ENCODE measurements around the gene PEX26. TPM values are rescaled to one million over a fixed set of nuclear protein-coding genes. Genes with fewer than 3 reads are reported as not detected.
"Not testable (repeated sequence)": the region's sequence is repeated elsewhere in the genome, so short reads cannot be mapped to it uniquely, and the experiment has no call there.

PEX26 gene
- total RNA-seq, 3 donors from 2014 or later: 51.3 to 68.3 (median 58.2) TPM

DNA sequence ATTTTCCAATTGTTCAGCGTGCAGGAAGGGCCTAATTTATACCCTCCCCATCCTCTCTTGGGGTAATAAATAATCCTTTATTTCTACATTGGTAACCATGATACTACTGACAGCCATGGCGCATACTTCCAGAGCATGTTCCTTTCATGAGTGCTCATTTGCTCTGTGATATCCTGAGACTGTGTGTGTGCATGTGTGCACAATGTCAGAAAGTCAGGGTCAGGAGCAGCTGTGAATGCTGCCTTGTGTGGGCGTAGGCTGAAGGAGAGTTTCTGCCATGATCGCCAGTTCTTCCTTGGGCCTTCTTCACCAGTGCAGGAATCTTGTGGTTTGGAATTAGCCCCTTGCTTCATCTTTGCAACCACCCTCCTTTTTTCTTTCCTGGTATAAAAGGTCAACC is 43.1 kb downstream of the PEX26 start:
- Mint-ChIP-seq H3K27me3 (ENCODE audit: low read depth) (no peaks in the 10 kb centered on the region), H3K9me3 (no peaks in the 10 kb centered on the region), H3K4me1 (ENCODE audit: low read depth) (peaks cover 8% of the 10 kb centered on the region), H3K36me3 (ENCODE audit: insufficient read depth) (no peaks in the 10 kb centered on the region), H3K4me3 (no peak overlapping the region)
- DNase-seq: no peak
- ATAC-seq: no peak

DNA sequence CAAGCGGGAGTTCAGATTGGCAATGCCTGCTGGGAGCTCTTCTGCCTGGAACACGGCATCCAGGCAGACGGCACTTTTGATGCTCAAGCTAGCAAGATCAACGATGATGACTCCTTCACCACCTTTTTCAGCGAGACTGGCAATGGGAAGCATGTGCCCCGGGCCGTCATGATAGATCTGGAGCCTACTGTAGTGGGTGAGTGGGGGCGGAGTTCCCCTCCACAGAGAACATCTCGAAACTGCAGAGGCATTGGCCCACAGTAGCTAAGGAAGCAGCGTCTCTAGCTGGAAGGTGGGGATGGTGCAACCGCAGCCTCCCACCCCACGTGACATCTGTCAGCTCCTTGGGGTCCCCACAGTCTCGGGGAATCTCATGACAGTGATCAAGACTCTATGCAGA is 43.7 kb downstream of the PEX26 start:
- Mint-ChIP-seq H3K4me3 (no peak overlapping the region), H3K9me3 (no peaks in the 10 kb centered on the region), H3K27me3 (ENCODE audit: low read depth) (no peaks in the 10 kb centered on the region), H3K36me3 (ENCODE audit: insufficient read depth) (peaks cover 4% of the 10 kb centered on the region), H3K4me1 (ENCODE audit: low read depth) (peaks cover 8% of the 10 kb centered on the region)
- DNase-seq (no peak), ATAC-seq (no peak)

DNA sequence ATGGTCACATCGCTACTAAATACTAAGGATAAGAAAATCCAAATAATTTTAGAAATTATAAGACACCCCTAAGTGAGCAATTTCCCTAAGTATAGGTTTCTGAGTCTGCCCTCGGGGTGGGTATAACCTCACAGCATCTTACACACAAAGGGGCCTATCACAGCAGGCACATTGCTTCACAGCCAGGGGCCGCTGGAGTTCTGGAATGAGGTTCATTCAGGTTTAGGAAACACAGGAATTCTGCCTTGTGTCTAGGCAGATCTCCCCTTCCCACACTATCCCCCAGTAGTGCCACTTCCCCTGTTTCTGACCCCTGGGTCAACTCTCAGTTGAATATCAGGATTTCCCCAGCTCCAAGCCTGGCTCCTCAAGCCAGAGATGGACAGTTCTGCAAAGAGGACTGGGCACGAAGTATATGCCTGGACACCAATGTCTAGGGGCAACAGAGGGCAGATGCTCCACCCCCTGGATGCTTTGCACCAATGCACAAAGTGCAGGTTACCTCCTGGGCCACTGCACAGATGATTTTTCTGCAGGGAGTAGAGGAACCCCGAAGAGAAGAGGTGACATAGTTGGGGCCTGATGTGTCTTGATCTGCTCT is 44.3 kb downstream of the PEX26 start:
- H3K4me3 Mint-ChIP-seq: no peak overlapping the region
- DNase-seq: no peak
- peaks cover 8% of the 10 kb centered on the region for H3K36me3 Mint-ChIP-seq (ENCODE audit: insufficient read depth)
- H3K4me1 Mint-ChIP-seq (ENCODE audit: low read depth): peaks cover 8% of the 10 kb centered on the region
- ATAC-seq: no peak
- no peaks in the 10 kb centered on the region for H3K27me3 Mint-ChIP-seq (ENCODE audit: low read depth)
- no peaks in the 10 kb centered on the region for H3K9me3 Mint-ChIP-seq

DNA sequence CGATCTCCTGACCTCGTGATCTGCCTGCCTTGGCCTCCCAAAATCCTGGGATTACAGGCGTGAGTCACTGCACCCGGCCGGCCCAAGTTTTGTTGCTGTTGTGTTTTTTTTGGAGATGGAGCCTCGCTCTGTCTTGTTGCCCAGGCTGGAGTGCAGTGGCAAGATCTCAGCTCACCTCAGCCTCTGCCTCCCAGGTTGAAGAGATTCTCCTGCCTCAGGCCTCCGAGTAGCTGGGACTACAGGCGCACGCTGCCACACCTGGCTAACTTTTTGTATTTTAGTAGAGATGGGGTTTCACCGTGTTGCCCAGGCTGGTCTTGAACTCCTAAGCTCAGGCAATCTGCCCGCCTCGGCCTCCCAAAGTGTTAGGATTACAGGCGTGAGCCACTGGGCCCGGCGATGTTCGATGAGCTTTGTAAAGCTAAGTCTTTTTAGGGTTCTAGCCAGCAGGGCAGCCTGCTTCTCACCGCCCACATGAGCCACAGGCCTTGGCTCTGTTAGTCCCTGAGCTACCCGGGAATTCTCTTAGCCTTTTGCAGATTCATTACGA is 45.8 kb downstream of the PEX26 start:
- H3K36me3 Mint-ChIP-seq (ENCODE audit: insufficient read depth): peaks cover 12% of the 10 kb centered on the region
- not testable (repeated sequence) for H3K4me3 Mint-ChIP-seq; H3K4me1 Mint-ChIP-seq (ENCODE audit: low read depth); H3K27me3 Mint-ChIP-seq (ENCODE audit: low read depth); H3K9me3 Mint-ChIP-seq; ATAC-seq; DNase-seq

DNA sequence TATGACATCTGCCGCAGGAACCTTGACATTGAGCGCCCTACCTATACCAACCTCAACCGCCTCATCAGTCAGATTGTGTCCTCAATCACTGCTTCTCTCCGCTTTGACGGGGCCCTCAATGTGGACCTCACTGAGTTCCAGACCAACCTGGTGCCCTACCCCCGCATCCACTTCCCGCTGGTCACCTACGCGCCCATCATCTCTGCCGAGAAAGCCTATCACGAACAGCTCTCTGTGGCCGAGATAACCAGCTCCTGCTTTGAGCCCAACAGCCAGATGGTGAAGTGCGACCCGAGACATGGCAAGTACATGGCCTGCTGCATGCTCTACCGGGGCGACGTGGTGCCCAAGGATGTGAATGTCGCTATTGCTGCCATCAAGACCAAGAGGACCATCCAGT is 48.8 kb downstream of the PEX26 start:
- ATAC-seq (no peak), DNase-seq (no peak)
- Mint-ChIP-seq H3K27me3 (ENCODE audit: low read depth) (no peaks in the 10 kb centered on the region), H3K4me3 (no peak overlapping the region), H3K36me3 (ENCODE audit: insufficient read depth) (peaks cover 12% of the 10 kb centered on the region), H3K4me1 (ENCODE audit: low read depth) (no peaks in the 10 kb centered on the region), H3K9me3 (no peaks in the 10 kb centered on the region)

DNA sequence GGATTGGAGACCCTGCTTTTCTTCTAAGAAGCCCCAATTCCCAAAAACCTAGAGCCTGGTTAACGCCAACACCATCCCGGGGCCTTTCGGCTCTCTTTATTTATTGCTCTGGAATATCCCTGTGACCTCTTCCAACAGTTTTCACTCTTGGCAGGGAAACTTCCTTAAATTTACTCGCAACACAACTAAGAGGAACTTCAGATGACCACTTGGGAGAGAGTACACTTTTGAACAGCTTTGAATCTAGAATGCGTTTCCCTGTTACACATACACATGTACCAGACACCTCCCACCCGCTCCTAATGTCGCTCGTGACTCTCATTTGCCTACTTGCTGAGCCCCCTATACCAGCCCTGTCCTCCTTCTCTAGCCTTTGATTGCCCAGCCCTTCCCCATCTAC is 52.2 kb downstream of the PEX26 start:
- DNase-seq (no peak), ATAC-seq (no peak)
- no peaks in the 10 kb centered on the region for H3K27me3 Mint-ChIP-seq (ENCODE audit: low read depth)
- H3K36me3 Mint-ChIP-seq (ENCODE audit: insufficient read depth): peaks cover 13% of the 10 kb centered on the region
- H3K4me3 Mint-ChIP-seq: no peak overlapping the region
- no peaks in the 10 kb centered on the region for H3K9me3 Mint-ChIP-seq
- no peaks in the 10 kb centered on the region for H3K4me1 Mint-ChIP-seq (ENCODE audit: low read depth)

DNA sequence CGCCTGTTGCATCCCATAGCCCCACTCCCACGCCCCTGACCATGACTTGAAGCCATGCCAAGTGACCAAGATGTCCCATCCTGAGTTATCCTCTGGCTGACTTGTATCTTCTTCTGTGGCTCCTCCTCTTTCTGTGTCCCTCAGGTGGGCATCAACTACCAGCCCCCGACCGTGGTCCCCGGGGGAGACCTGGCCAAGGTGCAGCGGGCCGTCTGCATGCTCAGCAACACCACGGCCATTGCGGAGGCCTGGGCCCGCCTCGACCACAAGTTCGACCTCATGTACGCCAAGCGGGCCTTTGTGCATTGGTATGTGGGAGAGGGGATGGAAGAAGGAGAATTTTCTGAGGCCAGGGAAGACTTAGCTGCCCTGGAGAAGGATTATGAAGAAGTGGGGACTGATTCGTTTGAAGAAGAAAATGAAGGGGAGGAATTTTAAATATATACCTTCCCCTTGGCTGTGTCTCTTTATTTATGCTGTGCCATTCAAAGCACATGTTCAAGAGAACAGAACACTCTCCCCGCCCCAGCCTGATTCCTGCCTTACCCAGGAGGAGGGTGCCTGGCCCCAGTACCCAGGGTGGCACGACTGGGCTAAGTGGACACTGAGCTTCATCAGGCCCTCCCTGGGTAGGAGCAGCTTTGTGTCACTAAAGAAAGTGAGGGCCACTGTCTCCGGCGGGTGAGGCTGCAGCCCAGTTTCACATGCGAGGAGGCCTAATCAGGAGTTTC is 53.1 kb downstream of the PEX26 start:
- H3K4me1 Mint-ChIP-seq (ENCODE audit: low read depth): no peaks in the 10 kb centered on the region
- ATAC-seq: no peak

DNA sequence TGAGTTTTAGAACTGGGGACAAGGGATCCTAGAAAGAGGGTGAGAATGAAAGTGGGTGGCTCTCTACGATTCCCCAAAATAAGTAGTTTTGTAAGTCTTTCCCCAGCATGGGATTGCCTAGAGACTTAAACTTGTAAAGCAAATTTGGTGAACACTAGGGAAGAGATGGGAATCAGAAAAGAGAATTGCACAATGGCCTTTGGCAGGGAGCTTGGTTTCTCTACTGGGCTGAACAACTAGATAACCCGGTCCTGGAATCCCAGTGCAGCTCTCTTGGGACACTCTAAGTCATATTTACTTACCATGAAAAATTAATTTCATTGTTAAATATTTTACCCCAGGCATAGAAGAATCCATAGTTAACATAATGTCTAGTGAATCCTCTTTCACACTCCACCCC is 55.7 kb downstream of the PEX26 start:
- H3K27me3 Mint-ChIP-seq (ENCODE audit: low read depth): no peaks in the 10 kb centered on the region
- peaks cover 1% of the 10 kb centered on the region for H3K36me3 Mint-ChIP-seq (ENCODE audit: insufficient read depth)
- no peak for ATAC-seq
- no peaks in the 10 kb centered on the region for H3K4me1 Mint-ChIP-seq (ENCODE audit: low read depth)
- H3K4me3 Mint-ChIP-seq: no peak overlapping the region
- no peak for DNase-seq
- H3K9me3 Mint-ChIP-seq: no peaks in the 10 kb centered on the region

More for the DNA sequence above, 53.1 kb downstream of the PEX26 start:
- H3K4me3 Mint-ChIP-seq: no peak overlapping the region
- no peak for DNase-seq
- H3K36me3 Mint-ChIP-seq (ENCODE audit: insufficient read depth): peaks cover 13% of the 10 kb centered on the region
- H3K27me3 Mint-ChIP-seq (ENCODE audit: low read depth): no peaks in the 10 kb centered on the region
- H3K9me3 Mint-ChIP-seq: no peaks in the 10 kb centered on the region

DNA sequence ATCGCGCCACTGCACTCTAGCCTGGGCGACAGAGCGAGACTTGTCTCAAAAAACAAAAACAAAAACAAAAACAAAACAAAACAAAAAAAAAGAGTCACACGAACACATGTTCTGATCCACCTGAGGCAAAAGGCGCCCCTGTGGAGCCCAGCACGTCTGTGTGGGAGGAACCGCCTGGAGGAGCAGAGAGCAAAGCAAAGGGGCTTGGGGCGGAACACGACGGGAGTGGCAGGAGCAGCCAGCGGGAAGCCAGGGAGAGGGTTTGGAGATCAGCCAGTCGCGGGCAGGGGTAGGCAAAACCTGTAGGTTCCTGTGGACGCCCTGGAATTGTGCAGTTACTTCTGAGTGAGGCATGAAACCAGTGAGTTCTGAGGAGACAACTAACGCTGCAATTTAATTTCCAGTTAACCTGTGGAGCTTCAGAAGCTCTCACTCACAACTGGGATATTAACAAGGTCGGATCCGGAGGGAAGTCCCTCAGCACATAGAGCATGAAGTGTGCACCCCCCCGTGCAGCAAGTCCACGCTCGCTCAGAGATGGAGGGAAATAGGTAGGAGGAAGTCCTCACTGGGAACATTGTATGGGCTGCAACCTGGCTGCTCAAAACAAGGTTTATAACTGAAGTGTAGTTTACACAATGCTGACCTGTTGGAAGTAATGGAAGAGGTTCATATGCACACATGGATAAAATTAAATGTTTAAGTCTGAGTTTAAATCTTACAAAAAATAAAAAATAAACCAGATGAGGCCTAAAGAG is 59.0 kb downstream of the PEX26 start:
- H3K4me3 Mint-ChIP-seq: no peak overlapping the region
- H3K36me3 Mint-ChIP-seq (ENCODE audit: insufficient read depth): peaks cover 4% of the 10 kb centered on the region
- DNase-seq: no peak
- ATAC-seq: no peak
- no peaks in the 10 kb centered on the region for H3K27me3 Mint-ChIP-seq (ENCODE audit: low read depth)
- no peaks in the 10 kb centered on the region for H3K9me3 Mint-ChIP-seq
- H3K4me1 Mint-ChIP-seq (ENCODE audit: low read depth): no peaks in the 10 kb centered on the region

DNA sequence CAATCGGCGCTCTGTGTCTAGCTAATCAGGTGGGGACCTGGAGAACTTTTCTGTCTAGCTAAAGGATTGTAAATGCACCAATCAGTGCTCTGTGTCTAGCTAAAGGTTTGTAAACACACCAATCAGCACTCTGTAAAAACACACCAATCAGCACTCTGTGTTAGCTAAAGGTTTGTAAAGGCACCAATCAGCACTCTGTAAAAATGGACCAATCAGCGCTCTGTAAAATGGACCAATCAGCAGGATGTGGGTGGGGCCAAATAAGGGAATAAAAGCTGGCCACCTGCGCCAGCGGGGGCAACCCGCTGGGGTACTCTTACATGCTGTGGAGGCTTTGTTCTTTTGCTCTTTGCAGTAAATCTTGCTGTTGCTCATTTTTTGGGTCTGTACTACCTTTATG is 63.2 kb downstream of the PEX26 start:
- H3K36me3 Mint-ChIP-seq (ENCODE audit: insufficient read depth); H3K4me1 Mint-ChIP-seq (ENCODE audit: low read depth); DNase-seq; H3K4me3 Mint-ChIP-seq; H3K27me3 Mint-ChIP-seq (ENCODE audit: low read depth); ATAC-seq; H3K9me3 Mint-ChIP-seq: not testable (repeated sequence)

DNA sequence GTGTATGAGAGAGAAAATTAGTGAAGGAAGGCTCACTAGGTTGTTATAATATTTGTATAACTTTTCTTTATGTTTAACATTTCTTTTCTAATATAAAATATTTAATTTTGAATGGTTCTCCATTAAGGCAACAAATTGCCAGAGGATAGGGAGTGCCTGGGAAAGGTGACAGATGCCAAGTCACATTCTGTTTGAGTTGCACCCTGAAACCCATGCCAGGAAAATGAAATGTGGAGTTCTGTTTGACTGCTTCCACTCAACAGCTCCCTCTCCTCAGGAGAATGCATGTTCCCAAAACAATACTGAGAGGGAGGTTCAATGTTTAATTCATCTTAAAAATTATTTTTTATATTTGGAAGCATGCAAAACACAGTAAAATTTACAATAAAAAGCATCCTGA is 66.3 kb downstream of the PEX26 start:
- Mint-ChIP-seq H3K27me3 (ENCODE audit: low read depth) (no peaks in the 10 kb centered on the region), H3K4me3 (no peak overlapping the region)

DNA sequence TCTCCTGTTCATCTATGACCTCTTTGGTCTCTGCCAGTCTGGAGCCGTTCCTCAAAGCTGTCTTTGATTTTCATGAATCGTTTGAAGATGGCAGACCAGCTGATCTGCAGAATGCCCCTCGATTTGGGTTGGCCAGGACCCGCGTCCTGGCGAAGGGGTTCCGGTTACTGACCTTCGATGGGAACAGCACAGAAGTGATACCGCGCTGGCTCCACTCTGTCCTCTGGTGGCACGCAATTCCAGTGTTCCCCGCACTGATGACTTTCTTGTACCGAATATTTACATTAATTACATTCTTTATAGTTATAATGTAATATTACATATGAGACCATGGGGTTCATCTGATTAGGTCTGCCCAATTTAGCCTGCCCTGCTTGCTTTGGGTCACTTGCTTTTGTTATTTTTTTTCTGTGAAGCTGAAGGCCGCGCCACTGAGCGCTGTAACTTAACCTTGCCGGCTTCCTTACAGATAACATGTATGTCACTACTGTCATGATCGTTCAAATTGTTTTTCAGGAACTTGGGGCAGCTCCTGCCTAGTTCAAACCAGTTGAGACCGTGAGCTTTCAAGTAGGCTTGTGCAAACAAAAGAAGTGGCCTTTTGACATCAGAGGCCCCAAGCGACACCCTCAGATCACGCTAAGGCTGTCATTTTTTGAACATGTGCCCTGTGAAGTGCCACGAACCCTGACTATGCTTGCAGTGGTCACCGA is 68.0 kb downstream of the PEX26 start:
- H3K4me3 Mint-ChIP-seq: no peak overlapping the region
- ATAC-seq (no peak), DNase-seq (no peak)
- H3K9me3 Mint-ChIP-seq: no peaks in the 10 kb centered on the region
- peaks cover 3% of the 10 kb centered on the region for H3K36me3 Mint-ChIP-seq (ENCODE audit: insufficient read depth)
- H3K4me1 Mint-ChIP-seq (ENCODE audit: low read depth): peaks cover 27% of the 10 kb centered on the region
- no peaks in the 10 kb centered on the region for H3K27me3 Mint-ChIP-seq (ENCODE audit: low read depth)

More for the DNA sequence above, 66.3 kb downstream of the PEX26 start:
- no peak for DNase-seq
- H3K36me3 Mint-ChIP-seq (ENCODE audit: insufficient read depth): peaks cover 3% of the 10 kb centered on the region
- no peak for ATAC-seq
- no peaks in the 10 kb centered on the region for H3K9me3 Mint-ChIP-seq
- peaks cover 16% of the 10 kb centered on the region for H3K4me1 Mint-ChIP-seq (ENCODE audit: low read depth)

DNA sequence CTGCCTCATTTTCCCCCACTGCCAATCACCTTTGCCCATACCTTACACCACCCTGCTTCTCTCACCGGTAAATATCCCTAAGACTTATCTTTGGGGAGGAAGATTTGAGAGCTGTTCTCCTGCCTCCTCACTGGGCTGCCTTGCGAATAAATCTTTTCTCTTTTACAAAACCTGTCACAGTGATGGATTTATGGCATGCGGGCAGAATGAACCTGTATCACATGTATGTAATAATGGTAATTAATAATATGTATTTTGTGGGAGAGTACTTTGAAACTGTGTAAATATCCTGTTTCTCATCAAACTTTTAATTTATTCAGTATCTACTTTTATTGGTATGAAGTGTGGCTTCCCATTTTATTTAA is 68.6 kb downstream of the PEX26 start:
- Mint-ChIP-seq H3K4me1 (ENCODE audit: low read depth) (peaks cover 33% of the 10 kb centered on the region), H3K36me3 (ENCODE audit: insufficient read depth) (peaks cover under 1% of the 10 kb centered on the region), H3K4me3 (no peak overlapping the region), H3K9me3 (no peaks in the 10 kb centered on the region), H3K27me3 (ENCODE audit: low read depth) (no peaks in the 10 kb centered on the region)
- ATAC-seq: no peak
- no peak for DNase-seq

DNA sequence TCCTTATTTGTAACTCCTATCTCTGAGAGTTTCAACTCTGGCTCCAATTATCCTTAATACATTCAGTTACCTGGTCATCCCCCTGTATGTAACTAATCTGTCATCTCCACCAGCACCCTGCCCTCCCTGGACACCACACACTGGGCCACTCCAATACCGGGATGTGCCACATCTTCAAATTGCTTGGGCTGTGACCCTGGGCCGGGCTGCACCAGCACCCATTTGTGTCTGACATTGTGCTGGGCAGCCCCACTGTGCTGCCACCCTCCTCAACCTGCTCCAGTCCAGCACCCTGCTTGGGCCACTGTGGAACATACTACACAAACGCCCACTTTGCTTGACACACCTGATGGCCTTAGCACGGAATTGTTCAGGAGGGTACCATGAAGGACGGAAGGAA is 70.0 kb downstream of the PEX26 start:
- no peaks in the 10 kb centered on the region for H3K27me3 Mint-ChIP-seq (ENCODE audit: low read depth)
- H3K4me3 Mint-ChIP-seq: no peak overlapping the region
- ATAC-seq: no peak
- peaks cover 45% of the 10 kb centered on the region for H3K4me1 Mint-ChIP-seq (ENCODE audit: low read depth)
- no peaks in the 10 kb centered on the region for H3K36me3 Mint-ChIP-seq (ENCODE audit: insufficient read depth)
- no peaks in the 10 kb centered on the region for H3K9me3 Mint-ChIP-seq
- no peak for DNase-seq

All from activated T-cell treated with anti-CD3 and anti-CD28 coated beads, Interleukin-2, amount 50 U/mL, for 4 hours (primary cell).